NB4 (cell line): ENCODE measurements around the gene RPL22.
A peak's percentile ranks its signal among the peaks of the same experiment; 100 is the strongest.

Experiments
- DNase-seq: peaks from one replicate; pipeline ENCODE4 v3.0.0; 2010; ENCODE audit warnings: low read depth
- H3K4me3 ChIP-seq: one replicate; pipeline ENCODE4 v1.5.1; 2011; ENCODE audit warnings: mild to moderate bottlenecking, low read depth, low read length, moderate library complexity
- CTCF ChIP-seq: IDR thresholded peaks from one replicate; pipeline ENCODE4 v1.5.1; 2012; ENCODE audit warnings: low read depth, low read length
- MAX ChIP-seq: IDR thresholded peaks from 2 replicates; pipeline ENCODE4 v1.6.1; 2011; ENCODE audit warnings: low read depth, low read length
- MYC ChIP-seq: IDR thresholded peaks from 2 replicates; pipeline ENCODE4 v1.6.1; 2011; ENCODE audit warnings: low read depth, low read length
- POLR2A ChIP-seq: IDR thresholded peaks from 2 replicates; pipeline ENCODE4 v1.6.1; 2011; ENCODE audit warnings: mild to moderate bottlenecking; ENCODE audit not compliant: insufficient read length; ENCODE audit errors: extremely low read depth

Gene RPL22

GRCh38 chr1:6188466-6188865 lies 10.9 kb downstream of the RPL22 start:
- DNase-seq = no peak
- no peak for TF ChIP-seq CTCF
- no peak for TF ChIP-seq MAX
- no peak for TF ChIP-seq MYC
- no peak for TF ChIP-seq POLR2A
- no peak overlapping the region for H3K4me3 ChIP-seq

GRCh38 chr1:6185635-6186382 lies 13.6 kb downstream of the RPL22 start:
- no peak overlapping the region for H3K4me3 ChIP-seq
- peak; percentile 64 for DNase-seq
- TF ChIP-seq POLR2A = no peak
- peak; percentile 54 for TF ChIP-seq CTCF
- 0 out of 2 replicates have a peak, but pooled peaks have one; percentile 39 for TF ChIP-seq MYC
- no peak for TF ChIP-seq MAX

GRCh38 chr1:6185151-6185550 lies 14.2 kb downstream of the RPL22 start:
- no peak overlapping the region for H3K4me3 ChIP-seq
- no peak for TF ChIP-seq POLR2A
- TF ChIP-seq MYC = no peak
- TF ChIP-seq CTCF = no peak
- TF ChIP-seq MAX = no peak
- DNase-seq = no peak

- peak; percentile 45 for DNase-seq
- no peak overlapping the region for H3K4me3 ChIP-seq
- TF ChIP-seq MAX = no peak
- no peak for TF ChIP-seq POLR2A
- 0 out of 2 replicates have a peak, but pooled peaks have one; percentile 17 for TF ChIP-seq MYC
Observed at GRCh38 chr1:6184083-6184783, 15.2 kb downstream of the RPL22 start.

- TF ChIP-seq POLR2A (no peak), MAX (no peak), CTCF (no peak), MYC (no peak)
- no peak overlapping the region for H3K4me3 ChIP-seq
- peak; percentile 32 for DNase-seq
Observed at GRCh38 chr1:6183520-6183989, 15.8 kb downstream of the RPL22 start.

- TF ChIP-seq MYC = no peak
- no peak for DNase-seq
- no peak overlapping the region for H3K4me3 ChIP-seq
Observed at GRCh38 chr1:6181347-6181770, 18.0 kb downstream of the RPL22 start.
